Panc1 (cell line): Measurements from ENCODE around the gene PSMD1. TPM values are rescaled to one million over a fixed set of nuclear protein-coding genes. Genes with fewer than 3 reads are reported as not detected.

Experiments
- ATAC-seq: fragments of 200-7000 bp; cut with Tn5 transposase; 2 replicates; pipeline ENCODE4 v1.9.1; 2020; ENCODE audit warnings: mild to moderate bottlenecking, moderate library complexity
- BruUV-seq: library from RNA; stranded (reverse); fragments of 400-500 nt; replicated peaks from 2 replicates; lab custom pipeline; 2021; lab: Mats Ljungman, UMichigan
- CTCF ChIA-PET: fragments of 300-600 bp; sonication (Branson Sonifier 250); formaldehyde crosslinking; loops from one replicate; lab custom pipeline; 2022; ENCODE audit warnings: antibody characterized with exemption; lab: Charles Lee
- POLR2A ChIA-PET: fragments of 300-600 bp; sonication (Branson Sonifier 250); formaldehyde crosslinking; loops from one replicate; lab custom pipeline; 2022; ENCODE audit warnings: antibody characterized with exemption; lab: Charles Lee
- DNase-seq: peaks from one replicate; pipeline ENCODE4 v3.0.0-alpha.2; 2010; ENCODE audit warnings: low read depth, low spot score
- H3K27ac ChIP-seq: 2 replicates; pipeline ENCODE4 v1.5.1; 2011; ENCODE audit warnings: mild to moderate bottlenecking, low read length, inconsistent platforms
- H3K27me3 ChIP-seq: fragments of 200-500 bp; sonication (Bioruptor generic); 2 replicates; pipeline ENCODE4 v1.6.0; 2014; ENCODE audit warnings: low read length, inconsistent platforms; ENCODE audit not compliant: control insufficient read depth, insufficient read depth
- H3K36me3 ChIP-seq: fragments of 200-500 bp; sonication (Bioruptor generic); 2 replicates; pipeline ENCODE4 v1.5.1; 2014; ENCODE audit warnings: inconsistent platforms, mild to moderate bottlenecking, low read length, moderate library complexity; ENCODE audit not compliant: control insufficient read depth, insufficient read depth
- H3K4me1 ChIP-seq: 2 replicates; pipeline ENCODE4 v1.5.1; 2011; ENCODE audit warnings: inconsistent platforms, mild to moderate bottlenecking, low read length, moderate library complexity; ENCODE audit not compliant: control insufficient read depth, insufficient read depth
- H3K4me3 ChIP-seq, 2 experiments: 2 replicates each; pipeline ENCODE4 v1.5.1; 2011 to 2012; ENCODE audit warnings: low read depth in 2 of 2, low read length in 2 of 2, mild to moderate bottlenecking in 2 of 2, inconsistent platforms in 1 of 2, moderate library complexity in 1 of 2
- H3K9me3 ChIP-seq: fragments of 200-500 bp; sonication (Bioruptor generic); 2 replicates; pipeline ENCODE4 v1.5.1; 2014; ENCODE audit warnings: low read depth, mild to moderate bottlenecking, inconsistent platforms, low read length, moderate library complexity; ENCODE audit not compliant: control insufficient read depth, insufficient read depth
- CTCF ChIP-seq: fragments of 450-650 bp; IDR thresholded peaks from 2 replicates; pipeline ENCODE4 v1.5.1; 2017; ENCODE audit warnings: mild to moderate bottlenecking
- POLR2AphosphoS5 ChIP-seq: IDR thresholded peaks from 2 replicates; pipeline ENCODE4 v1.6.1; 2012; ENCODE audit warnings: mild to moderate bottlenecking, low read depth, low read length, moderate library complexity
- SIN3A ChIP-seq: IDR thresholded peaks from 2 replicates; pipeline ENCODE4 v1.6.1; 2012; ENCODE audit warnings: low read depth, mild to moderate bottlenecking, low read length, moderate library complexity, borderline replicate concordance; ENCODE audit not compliant: insufficient read depth
- TCF7L2 ChIP-seq: IDR thresholded peaks from 2 replicates; pipeline ENCODE4 v1.6.1; 2011; ENCODE audit warnings: mild to moderate bottlenecking, low read depth, low read length, inconsistent platforms
- in situ Hi-C: cut with HindIII; loops from 2 replicates; pipeline ENCODE4 v1.10.0; 2016; ENCODE audit warnings: low sequenced_read_pairs, low pct_unique_long_range_greater_than_20kb
- intact Hi-C: fragments of 100-400 bp; cut with micrococcal nuclease; formaldehyde crosslinking; loops from one replicate; pipeline ENCODE4 v1.10.0; 2022; ENCODE audit not compliant: unreplicated experiment
- total RNA-seq: library from RNA; stranded (reverse); gene quantifications from one replicate; pipeline ENCODE4 v1.2.1, GENCODE V29; 2021; ENCODE audit not compliant: unreplicated experiment
- TF ChIP-seq, protein P1 (sequence below), 2 experiments: IDR thresholded peaks; 2 replicates each; pipeline ENCODE4 v1.6.1; 2011 to 2012; ENCODE audit warnings: low read depth in 2 of 2, control low read depth in 1 of 2, low read length in 1 of 2, mild to moderate bottlenecking in 1 of 2, moderate library complexity in 1 of 2; ENCODE audit not compliant: insufficient read depth in 1 of 2

The PSMD1 gene
- total RNA-seq, 1 experiment from 2014 or later, result 146 TPM

DNA sequence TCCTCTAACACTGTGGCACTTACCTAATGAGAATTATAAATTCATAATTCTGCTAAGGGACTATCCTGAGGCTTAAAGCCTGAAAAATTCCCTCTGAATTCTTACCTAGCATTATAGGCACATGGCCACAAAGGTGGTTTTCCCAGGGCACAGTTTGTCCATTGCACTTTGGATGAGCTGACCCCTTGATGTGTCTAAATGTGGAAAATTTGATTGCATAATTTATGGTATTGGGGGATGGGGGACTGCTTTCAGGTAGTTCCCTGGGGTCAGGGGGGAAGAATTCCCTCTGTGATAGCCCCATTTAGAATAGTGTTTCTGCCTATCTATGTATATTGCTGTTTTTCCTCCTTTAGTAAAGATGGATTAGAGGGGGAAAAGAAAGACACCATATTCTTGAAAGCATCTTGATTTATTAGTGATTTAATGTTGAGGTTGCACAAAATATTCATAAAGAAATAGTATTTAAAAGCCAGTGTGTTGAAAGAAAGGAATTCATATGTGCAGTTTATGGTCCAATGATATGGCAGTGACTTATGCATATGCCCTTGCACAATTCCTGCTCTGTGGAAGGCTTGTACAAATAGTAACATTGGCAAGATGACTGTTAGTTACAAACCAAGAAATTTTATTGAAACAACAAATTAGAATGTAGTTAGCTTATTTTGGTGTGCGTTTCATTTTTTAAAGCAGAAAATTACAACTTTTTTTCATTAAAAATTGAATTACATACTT is 76.9 kb downstream of the PSMD1 start:
- no peak for ATAC-seq
- ChIA-PET CTCF (no interaction called here), POLR2A (no interaction called here)
- Histone ChIP-seq H3K36me3 (no peaks in the 10 kb centered on the region), H3K4me3 (no peak overlapping the region), H3K9me3 (no peaks in the 10 kb centered on the region), H3K4me1 (peaks cover 3% of the 10 kb centered on the region), H3K27me3 (no peaks in the 10 kb centered on the region), H3K27ac (no peak overlapping the region)
- DNase-seq, result no peak
- no TSS peak for BruUV-seq
- TF ChIP-seq, protein P1, sequence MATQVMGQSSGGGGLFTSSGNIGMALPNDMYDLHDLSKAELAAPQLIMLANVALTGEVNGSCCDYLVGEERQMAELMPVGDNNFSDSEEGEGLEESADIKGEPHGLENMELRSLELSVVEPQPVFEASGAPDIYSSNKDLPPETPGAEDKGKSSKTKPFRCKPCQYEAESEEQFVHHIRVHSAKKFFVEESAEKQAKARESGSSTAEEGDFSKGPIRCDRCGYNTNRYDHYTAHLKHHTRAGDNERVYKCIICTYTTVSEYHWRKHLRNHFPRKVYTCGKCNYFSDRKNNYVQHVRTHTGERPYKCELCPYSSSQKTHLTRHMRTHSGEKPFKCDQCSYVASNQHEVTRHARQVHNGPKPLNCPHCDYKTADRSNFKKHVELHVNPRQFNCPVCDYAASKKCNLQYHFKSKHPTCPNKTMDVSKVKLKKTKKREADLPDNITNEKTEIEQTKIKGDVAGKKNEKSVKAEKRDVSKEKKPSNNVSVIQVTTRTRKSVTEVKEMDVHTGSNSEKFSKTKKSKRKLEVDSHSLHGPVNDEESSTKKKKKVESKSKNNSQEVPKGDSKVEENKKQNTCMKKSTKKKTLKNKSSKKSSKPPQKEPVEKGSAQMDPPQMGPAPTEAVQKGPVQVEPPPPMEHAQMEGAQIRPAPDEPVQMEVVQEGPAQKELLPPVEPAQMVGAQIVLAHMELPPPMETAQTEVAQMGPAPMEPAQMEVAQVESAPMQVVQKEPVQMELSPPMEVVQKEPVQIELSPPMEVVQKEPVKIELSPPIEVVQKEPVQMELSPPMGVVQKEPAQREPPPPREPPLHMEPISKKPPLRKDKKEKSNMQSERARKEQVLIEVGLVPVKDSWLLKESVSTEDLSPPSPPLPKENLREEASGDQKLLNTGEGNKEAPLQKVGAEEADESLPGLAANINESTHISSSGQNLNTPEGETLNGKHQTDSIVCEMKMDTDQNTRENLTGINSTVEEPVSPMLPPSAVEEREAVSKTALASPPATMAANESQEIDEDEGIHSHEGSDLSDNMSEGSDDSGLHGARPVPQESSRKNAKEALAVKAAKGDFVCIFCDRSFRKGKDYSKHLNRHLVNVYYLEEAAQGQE (IDR thresholded peaks at IDR 0.05; ENCODE audit: insufficient read depth in 1 of 2, low read depth in 2 of 2, low read length in 1 of 2), result no peak
- TF ChIP-seq POLR2AphosphoS5, result no peak
- no peak for TF ChIP-seq SIN3A
- no peak for TF ChIP-seq CTCF
- no peak for TF ChIP-seq TCF7L2
- intact Hi-C loops (no loop called here), in situ Hi-C loops (no loop called here)

- Histone ChIP-seq H3K36me3 (no peaks in the 10 kb centered on the region), H3K27me3 (no peaks in the 10 kb centered on the region), H3K4me1 (peaks cover 3% of the 10 kb centered on the region), H3K27ac (no peak overlapping the region), H3K4me3 (no peak overlapping the region), H3K9me3 (no peaks in the 10 kb centered on the region)
- DNase-seq (no peak), ATAC-seq (no peak)
- in situ Hi-C loops (no loop called here), intact Hi-C loops (no loop called here)
- CTCF ChIA-PET, result no interaction called here
- TF ChIP-seq SIN3A, result no peak
- TF ChIP-seq TCF7L2, result no peak
- no peak for TF ChIP-seq POLR2AphosphoS5
- TF ChIP-seq, protein P1 (IDR thresholded peaks at IDR 0.05; ENCODE audit: insufficient read depth in 1 of 2, low read depth in 2 of 2, low read length in 1 of 2), result no peak
- no peak for TF ChIP-seq CTCF
- POLR2A ChIA-PET, result interaction anchor here (0.6 kb wide), 1 partner anchor 330 kb away, joined by 3 read pairs; no protein-coding TSS in a partner anchor
- no TSS peak for BruUV-seq
These were observed 78.4 kb downstream of the PSMD1 start for GRCh38 chr2:231134910-231135655.
